SJCRH30 (cell line): Measurements from ENCODE around the gene SPHKAP. TPM values are rescaled to one million over a fixed set of nuclear protein-coding genes. Genes with fewer than 3 reads are reported as not detected.

Experiments
- DNase-seq, 2 experiments: peaks; one replicate each; pipeline ENCODE4 v3.0.0-alpha.2; 2015 to 2020
- H3K27ac ChIP-seq: fragments of 250-450 bp; sonication (Bioruptor Pico); 2 replicates; pipeline ENCODE4 v1.5.1; 2020; ENCODE audit warnings: mild to moderate bottlenecking, moderate library complexity
- H3K27me3 ChIP-seq: fragments of 250-450 bp; sonication (Bioruptor Pico); 2 replicates; pipeline ENCODE4 v1.5.1; 2020; ENCODE audit warnings: mild to moderate bottlenecking, moderate library complexity
- H3K36me3 ChIP-seq: fragments of 250-450 bp; sonication (Bioruptor Pico); 2 replicates; pipeline ENCODE4 v1.5.1; 2020; ENCODE audit warnings: mild to moderate bottlenecking, moderate library complexity
- H3K4me1 ChIP-seq: fragments of 250-450 bp; sonication (Bioruptor Pico); 2 replicates; pipeline ENCODE4 v1.5.1; 2020; ENCODE audit warnings: mild to moderate bottlenecking, moderate library complexity
- H3K4me3 ChIP-seq: fragments of 250-450 bp; sonication (Bioruptor Pico); 2 replicates; pipeline ENCODE4 v1.5.1; 2020; ENCODE audit warnings: mild to moderate bottlenecking, moderate library complexity
- H3K9me3 ChIP-seq: fragments of 250-450 bp; sonication (Bioruptor Pico); replicated peaks from 2 replicates; pipeline ENCODE4 v1.5.1; 2020; ENCODE audit warnings: mild to moderate bottlenecking, moderate library complexity
- total RNA-seq: library from RNA; depleted of rRNA; stranded (reverse); fragments of >200 nt; shearing (Covaris generic); gene quantifications from 2 replicates; pipeline ENCODE4 v1.2.3, GENCODE V29; 2014

Gene SPHKAP
- total RNA-seq, 1 experiment from 2014 or later: 0.04 TPM

DNA sequence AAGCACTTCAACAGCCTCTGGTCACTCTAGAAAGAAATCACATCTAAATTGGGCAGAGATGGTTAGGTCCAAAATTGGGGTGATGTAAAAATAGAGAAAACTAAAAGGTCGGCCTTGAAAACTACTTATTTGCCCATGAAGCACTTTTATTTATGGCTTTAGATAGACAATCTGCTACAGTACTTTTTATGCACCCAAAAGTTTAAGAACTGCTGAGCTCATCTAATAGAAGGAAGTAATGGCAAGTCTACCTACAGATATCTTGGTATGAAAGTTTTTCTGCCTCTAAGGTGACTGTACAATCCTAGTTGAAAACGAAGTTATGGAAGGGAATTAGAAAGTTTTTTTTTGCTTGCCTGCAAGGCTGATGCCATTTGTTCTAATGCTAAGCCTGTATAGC, 46.2 kb downstream of the SPHKAP start:
- Histone ChIP-seq H3K4me3 (no peak overlapping the region), H3K36me3 (no peaks in the 10 kb centered on the region; the same call in 1 of the 2 replicates), H3K27ac (no peak overlapping the region), H3K9me3 (no peaks in the 10 kb centered on the region), H3K27me3 (no peaks in the 10 kb centered on the region), H3K4me1 (no peaks in the 10 kb centered on the region)
- no peak for DNase-seq

GRCh38 chr2:228131833-228132232, 49.7 kb downstream of the SPHKAP start:
- no peak for DNase-seq
- Histone ChIP-seq H3K27me3 (no peaks in the 10 kb centered on the region), H3K9me3 (no peaks in the 10 kb centered on the region), H3K4me1 (no peaks in the 10 kb centered on the region), H3K4me3 (no peak overlapping the region), H3K36me3 (no peaks in the 10 kb centered on the region), H3K27ac (no peak overlapping the region)

- Histone ChIP-seq H3K4me3 (no peak overlapping the region), H3K9me3 (no peaks in the 10 kb centered on the region), H3K4me1 (0 out of 2 replicates have a peak, but pooled peaks cover 2% of the 10 kb centered on the region), H3K27me3 (no peaks in the 10 kb centered on the region), H3K27ac (no peak overlapping the region), H3K36me3 (no peaks in the 10 kb centered on the region)
- no peak for DNase-seq
These were observed 55.1 kb downstream of the SPHKAP start for GRCh38 chr2:228126401-228126800.

DNA sequence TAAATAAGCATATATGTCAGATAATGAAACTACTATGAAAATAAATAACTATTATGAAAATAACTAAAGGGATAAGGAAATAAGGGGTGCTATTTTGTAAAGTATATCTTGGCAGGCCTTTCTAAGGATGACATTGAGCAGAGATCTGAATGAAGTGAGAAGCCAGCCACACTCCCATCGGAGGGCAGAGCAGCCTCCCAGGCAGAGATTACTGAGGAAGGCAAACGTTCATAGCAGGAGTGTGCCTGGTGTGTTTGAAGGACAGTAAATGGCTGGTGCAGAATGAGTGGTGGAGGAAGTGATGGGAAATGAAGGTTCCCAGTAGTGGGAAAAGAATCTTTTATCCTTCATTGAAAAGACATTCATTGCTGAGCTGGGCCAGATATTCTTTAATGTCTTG, 62.5 kb downstream of the SPHKAP start:
- Histone ChIP-seq H3K4me1 (peaks cover 5% of the 10 kb centered on the region; the same call in 1 of the 2 replicates), H3K27ac (peak overlapping the region; percentile 25; the same call in 1 of the 2 replicates), H3K36me3 (no peaks in the 10 kb centered on the region), H3K27me3 (no peaks in the 10 kb centered on the region), H3K9me3 (no peaks in the 10 kb centered on the region), H3K4me3 (no peak overlapping the region)
- DNase-seq: peak in 1 of 2 experiments; percentile 50

DNA sequence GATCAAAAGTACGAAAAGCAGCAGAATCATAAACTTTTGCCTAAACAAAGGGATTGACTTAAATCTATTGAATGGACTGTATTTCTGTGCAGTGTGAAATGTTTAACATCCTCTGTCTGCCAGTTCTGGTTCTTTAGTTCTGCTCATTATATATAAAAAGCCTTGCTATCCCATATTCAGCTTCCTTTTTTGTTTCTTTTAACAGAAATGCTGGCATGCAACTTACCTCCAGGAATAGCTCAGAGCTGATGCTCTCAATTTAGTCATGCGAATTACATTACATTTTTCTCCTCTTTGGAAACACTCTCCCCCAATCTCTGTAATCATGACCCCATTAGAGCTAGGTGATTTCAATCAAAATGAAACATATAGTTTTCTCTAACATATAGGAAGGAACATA, 73.6 kb downstream of the SPHKAP start:
- Histone ChIP-seq H3K36me3 (no peaks in the 10 kb centered on the region), H3K4me3 (no peak overlapping the region), H3K9me3 (no peaks in the 10 kb centered on the region), H3K27me3 (no peaks in the 10 kb centered on the region), H3K27ac (peak overlapping the region; percentile 91), H3K4me1 (peaks cover 39% of the 10 kb centered on the region)
- DNase-seq: no peak

GRCh38 chr2:228105526-228106250, 75.8 kb downstream of the SPHKAP start:
- Histone ChIP-seq H3K4me3 (peak overlapping the region; percentile 44), H3K36me3 (no peaks in the 10 kb centered on the region), H3K27me3 (no peaks in the 10 kb centered on the region), H3K9me3 (no peaks in the 10 kb centered on the region), H3K4me1 (peaks cover 34% of the 10 kb centered on the region), H3K27ac (peak overlapping the region; percentile 91)
- peak; percentile 70 to 89 for DNase-seq

- DNase-seq: no peak
- peaks cover 34% of the 10 kb centered on the region for H3K4me1 ChIP-seq
- no peaks in the 10 kb centered on the region for H3K27me3 ChIP-seq
- H3K36me3 ChIP-seq: no peaks in the 10 kb centered on the region
- H3K27ac ChIP-seq: no peak overlapping the region
- H3K9me3 ChIP-seq: no peaks in the 10 kb centered on the region
- no peak overlapping the region for H3K4me3 ChIP-seq
These were observed 77.3 kb downstream of the SPHKAP start for GRCh38 chr2:228104215-228104614.

- H3K27ac ChIP-seq: no peak overlapping the region
- no peaks in the 10 kb centered on the region for H3K9me3 ChIP-seq
- no peak for DNase-seq
- peaks cover 34% of the 10 kb centered on the region for H3K4me1 ChIP-seq
- no peaks in the 10 kb centered on the region for H3K36me3 ChIP-seq
- H3K27me3 ChIP-seq: no peaks in the 10 kb centered on the region
- H3K4me3 ChIP-seq: no peak overlapping the region
These were observed 78.1 kb downstream of the SPHKAP start for GRCh38 chr2:228103379-228103778.

- no peaks in the 10 kb centered on the region for H3K27me3 ChIP-seq
- no peaks in the 10 kb centered on the region for H3K36me3 ChIP-seq
- peaks cover 31% of the 10 kb centered on the region for H3K4me1 ChIP-seq
- H3K4me3 ChIP-seq: no peak overlapping the region
- no peak overlapping the region for H3K27ac ChIP-seq
- DNase-seq: no peak
- no peaks in the 10 kb centered on the region for H3K9me3 ChIP-seq
These were observed 78.5 kb downstream of the SPHKAP start for GRCh38 chr2:228102949-228103348.

DNA sequence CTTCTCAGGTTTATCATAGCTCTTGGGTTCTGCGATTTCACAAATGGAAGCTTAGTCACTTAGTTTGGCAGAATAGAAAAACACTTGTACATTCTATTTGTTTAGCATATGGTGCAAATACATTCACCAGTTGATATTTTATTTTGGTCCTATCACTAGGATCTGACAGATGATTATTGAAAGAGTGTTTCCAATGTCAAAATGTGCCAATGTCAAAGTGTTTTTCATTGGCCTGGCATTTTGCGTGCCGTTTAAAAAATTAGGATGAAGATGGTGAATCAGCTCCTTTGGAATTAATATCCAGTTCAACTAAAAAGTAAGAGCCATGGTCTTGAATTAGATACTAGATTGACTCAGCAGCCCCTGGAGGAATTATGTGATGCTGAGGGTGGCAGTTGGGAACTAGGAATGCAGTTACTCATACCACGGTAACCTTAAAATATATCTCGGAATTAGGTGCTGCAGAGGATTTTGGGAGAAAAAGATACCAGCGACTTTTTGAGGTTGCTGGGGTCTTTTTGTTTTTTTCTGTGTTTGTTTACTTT, 87.0 kb downstream of the SPHKAP start:
- H3K9me3 ChIP-seq: no peaks in the 10 kb centered on the region
- H3K27me3 ChIP-seq: no peaks in the 10 kb centered on the region
- no peaks in the 10 kb centered on the region for H3K4me1 ChIP-seq
- H3K36me3 ChIP-seq: no peaks in the 10 kb centered on the region
- H3K27ac ChIP-seq: no peak overlapping the region
- H3K4me3 ChIP-seq: no peak overlapping the region
- no peak for DNase-seq

- no peak overlapping the region for H3K27ac ChIP-seq
- no peaks in the 10 kb centered on the region for H3K4me1 ChIP-seq
- H3K36me3 ChIP-seq: no peaks in the 10 kb centered on the region
- H3K4me3 ChIP-seq: no peak overlapping the region
- no peak for DNase-seq
- no peaks in the 10 kb centered on the region for H3K27me3 ChIP-seq
- H3K9me3 ChIP-seq: no peaks in the 10 kb centered on the region
These were observed 89.4 kb downstream of the SPHKAP start for GRCh38 chr2:228092056-228092455.

DNA sequence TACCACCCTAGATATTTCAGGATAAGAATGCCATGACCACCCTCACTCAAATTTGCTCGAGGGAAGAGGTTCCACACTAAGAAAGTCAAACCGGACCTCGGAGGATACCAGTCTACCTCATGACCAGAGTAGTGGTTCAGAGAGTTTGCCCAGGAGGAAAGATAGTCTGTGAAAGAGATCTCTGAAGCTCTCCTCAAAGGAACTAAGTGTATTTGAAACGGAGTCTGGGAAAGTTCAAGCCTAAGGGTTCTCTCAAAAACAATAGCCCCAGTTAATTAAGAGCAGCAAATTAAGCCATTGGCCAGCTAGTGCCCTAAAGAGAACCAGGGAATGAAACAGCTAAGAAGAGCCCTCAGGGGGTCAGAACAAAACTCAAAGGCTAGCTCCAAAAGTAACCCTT, 94.9 kb downstream of the SPHKAP start:
- Histone ChIP-seq H3K9me3 (no peaks in the 10 kb centered on the region), H3K4me3 (no peak overlapping the region), H3K36me3 (no peaks in the 10 kb centered on the region), H3K27me3 (no peaks in the 10 kb centered on the region), H3K27ac (no peak overlapping the region), H3K4me1 (peaks cover 4% of the 10 kb centered on the region; the same call in 1 of the 2 replicates)
- no peak for DNase-seq

DNA sequence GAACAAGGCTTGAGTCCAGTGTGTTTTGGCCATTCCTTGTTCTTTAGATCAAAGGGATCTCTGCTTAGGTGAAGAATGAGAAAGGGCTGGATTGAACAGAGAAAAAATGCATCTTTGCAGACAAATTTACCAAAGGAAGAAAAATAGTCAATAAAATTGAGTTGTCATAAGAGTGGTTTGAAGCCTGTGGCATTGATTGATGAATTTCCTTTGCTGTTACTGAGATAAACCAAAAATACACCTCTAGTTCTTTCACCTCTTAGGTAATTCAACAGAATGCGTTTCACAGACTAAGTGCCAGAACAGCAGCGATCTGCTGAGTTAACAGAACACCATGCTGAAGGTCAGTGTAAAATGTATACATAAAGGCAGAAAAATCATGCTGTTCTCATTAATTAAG, 96.8 kb downstream of the SPHKAP start:
- no peak overlapping the region for H3K27ac ChIP-seq
- DNase-seq: no peak
- no peaks in the 10 kb centered on the region for H3K9me3 ChIP-seq
- H3K4me1 ChIP-seq: peaks cover 4% of the 10 kb centered on the region; the same call in 1 of the 2 replicates
- no peak overlapping the region for H3K4me3 ChIP-seq
- no peaks in the 10 kb centered on the region for H3K27me3 ChIP-seq
- H3K36me3 ChIP-seq: no peaks in the 10 kb centered on the region

DNA sequence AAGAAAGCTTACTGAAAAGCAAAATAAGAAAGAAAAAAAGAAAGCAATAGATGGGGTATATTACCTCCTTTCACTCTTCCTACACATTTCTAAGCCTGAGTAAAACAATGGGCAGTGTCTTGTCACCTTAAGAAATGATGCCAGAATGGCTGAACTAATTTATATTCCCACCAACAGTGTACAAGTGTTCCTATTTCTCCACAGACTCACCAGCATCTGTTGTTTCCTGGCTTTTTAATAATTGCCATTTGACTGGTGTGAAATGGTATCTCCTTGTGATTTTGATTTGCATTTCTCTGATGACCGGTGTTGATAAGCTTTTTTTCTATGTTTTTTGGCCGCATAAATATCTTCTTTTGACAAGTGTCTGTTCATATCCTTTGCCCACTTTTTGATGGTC, 98.4 kb downstream of the SPHKAP start:
- H3K9me3 ChIP-seq: no peaks in the 10 kb centered on the region
- no peak overlapping the region for H3K27ac ChIP-seq
- H3K27me3 ChIP-seq: no peaks in the 10 kb centered on the region
- H3K4me3 ChIP-seq: no peak overlapping the region
- no peaks in the 10 kb centered on the region for H3K36me3 ChIP-seq
- no peak for DNase-seq
- peaks cover 4% of the 10 kb centered on the region; the same call in 1 of the 2 replicates for H3K4me1 ChIP-seq

GRCh38 chr2:228082571-228082970, 98.9 kb downstream of the SPHKAP start:
- H3K4me1 ChIP-seq: peaks cover 4% of the 10 kb centered on the region; the same call in 1 of the 2 replicates

GRCh38 chr2:228079194-228079593, 102.3 kb downstream of the SPHKAP start:
- Histone ChIP-seq H3K4me1 (peaks cover 4% of the 10 kb centered on the region; the same call in 1 of the 2 replicates), H3K36me3 (no peaks in the 10 kb centered on the region), H3K4me3 (no peak overlapping the region), H3K27ac (no peak overlapping the region), H3K9me3 (no peaks in the 10 kb centered on the region), H3K27me3 (no peaks in the 10 kb centered on the region)
- DNase-seq: no peak

More at GRCh38 chr2:228082571-228082970, 98.9 kb downstream of the SPHKAP start:
- Histone ChIP-seq H3K27me3 (no peaks in the 10 kb centered on the region), H3K36me3 (no peaks in the 10 kb centered on the region), H3K4me3 (no peak overlapping the region), H3K27ac (no peak overlapping the region), H3K9me3 (no peaks in the 10 kb centered on the region)
- no peak for DNase-seq
